Gastrocnemius medialis (tissue), 4 donors: ENCODE results near the gene VPS8.

Experiments used
- POLR2A ChIP-seq, 2 donors: fragments of 450-650 bp; IDR thresholded peaks; one replicate each; pipeline ENCODE4 v1.6.1; 2017; ENCODE audit warnings: antibody characterized with exemption in 2 of 2, mild to moderate bottlenecking in 2 of 2, moderate library complexity in 2 of 2
- TF ChIP-seq, protein P1 (sequence below), 5 experiments: fragments of 450-650 bp in 3 of 5; fragments of 200-600 bp in 2 of 5; sonication (generic) in 2 of 5; IDR thresholded peaks in 4 of 5; conservative IDR thresholded peaks in 1 of 5; 1 replicate in 4 of 5; 2 replicates in 1 of 5; pipeline ENCODE4 v1.5.1; 2016 to 2019; ENCODE audit warnings: antibody characterized with exemption in 5 of 5, mild to moderate bottlenecking in 3 of 5, moderate library complexity in 3 of 5

DNA sequence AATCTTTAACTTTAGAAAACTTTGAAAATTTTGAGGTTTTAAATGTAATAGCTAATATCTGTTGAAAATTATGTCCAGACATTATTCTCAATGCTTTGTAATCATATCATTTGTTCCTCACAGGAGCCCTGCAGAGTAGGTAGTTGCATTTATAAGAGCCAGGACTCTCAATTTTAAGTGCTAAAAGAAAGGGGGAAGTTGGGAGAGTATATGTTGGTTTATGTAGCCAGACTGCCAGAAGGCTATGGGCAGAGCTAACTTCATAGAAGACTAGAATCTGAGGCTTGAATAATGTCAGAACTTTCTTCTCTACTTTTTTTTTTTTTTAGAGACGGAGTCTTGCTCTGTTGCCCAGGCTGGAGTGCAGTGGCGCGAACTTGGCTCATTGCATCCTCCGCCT is 9.1 kb downstream of the VPS8 start:
- TF ChIP-seq, protein P1, sequence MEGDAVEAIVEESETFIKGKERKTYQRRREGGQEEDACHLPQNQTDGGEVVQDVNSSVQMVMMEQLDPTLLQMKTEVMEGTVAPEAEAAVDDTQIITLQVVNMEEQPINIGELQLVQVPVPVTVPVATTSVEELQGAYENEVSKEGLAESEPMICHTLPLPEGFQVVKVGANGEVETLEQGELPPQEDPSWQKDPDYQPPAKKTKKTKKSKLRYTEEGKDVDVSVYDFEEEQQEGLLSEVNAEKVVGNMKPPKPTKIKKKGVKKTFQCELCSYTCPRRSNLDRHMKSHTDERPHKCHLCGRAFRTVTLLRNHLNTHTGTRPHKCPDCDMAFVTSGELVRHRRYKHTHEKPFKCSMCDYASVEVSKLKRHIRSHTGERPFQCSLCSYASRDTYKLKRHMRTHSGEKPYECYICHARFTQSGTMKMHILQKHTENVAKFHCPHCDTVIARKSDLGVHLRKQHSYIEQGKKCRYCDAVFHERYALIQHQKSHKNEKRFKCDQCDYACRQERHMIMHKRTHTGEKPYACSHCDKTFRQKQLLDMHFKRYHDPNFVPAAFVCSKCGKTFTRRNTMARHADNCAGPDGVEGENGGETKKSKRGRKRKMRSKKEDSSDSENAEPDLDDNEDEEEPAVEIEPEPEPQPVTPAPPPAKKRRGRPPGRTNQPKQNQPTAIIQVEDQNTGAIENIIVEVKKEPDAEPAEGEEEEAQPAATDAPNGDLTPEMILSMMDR (IDR thresholded peaks at IDR 0.05 in 4 of 5, conservative IDR thresholded peaks at IDR 0.05 in 1 of 5): no peak
- no peak for TF ChIP-seq POLR2A (IDR thresholded peaks at IDR 0.05)
